Measurements from ENCODE around the gene SET. TPM values are rescaled to one million over a fixed set of nuclear protein-coding genes. Genes with fewer than 3 reads are reported as not detected.

Gene SET, protein sequence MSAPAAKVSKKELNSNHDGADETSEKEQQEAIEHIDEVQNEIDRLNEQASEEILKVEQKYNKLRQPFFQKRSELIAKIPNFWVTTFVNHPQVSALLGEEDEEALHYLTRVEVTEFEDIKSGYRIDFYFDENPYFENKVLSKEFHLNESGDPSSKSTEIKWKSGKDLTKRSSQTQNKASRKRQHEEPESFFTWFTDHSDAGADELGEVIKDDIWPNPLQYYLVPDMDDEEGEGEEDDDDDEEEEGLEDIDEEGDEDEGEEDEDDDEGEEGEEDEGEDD
- total RNA-seq (2022) (512 and 563 TPM in 2 replicates), Bru-seq, nascent RNA (percentile 96 among the genes with signal in this experiment), BruChase-seq, experiment 1, labeled RNA remaining after a 6-hour chase (percentile 100 among the genes with signal in this experiment), BruChase-seq, experiment 2, labeled RNA remaining after a 2-hour chase (percentile 99 among the genes with signal in this experiment)
- long read RNA-seq, transcript SET-204 (8 exons, 2,850 nt) = minor isoform, 34 of 278 reads
- long read RNA-seq, transcript SET-201 (8 exons, 2,915 nt) = major isoform, 177 of 278 reads
- long read RNA-seq, partial matches to known transcripts = 17 of 278 reads
- long read RNA-seq, other reads (novel, unspliced or antisense) = 50 of 278 reads

- Mint-ChIP-seq H3K36me3 (ENCODE audit: insufficient read depth, unreplicated experiment) (peaks cover 56% of the 10 kb centered on the region), H3K4me3 (ENCODE audit: unreplicated experiment) (peak within 1 kb of the TSS; percentile 90), H3K4me1 (ENCODE audit: insufficient read depth, unreplicated experiment) (peaks cover 40% of the 10 kb centered on the region), H3K27me3 (ENCODE audit: insufficient read depth, unreplicated experiment) (no peaks in the 10 kb centered on the region), H3K9me3 (ENCODE audit: unreplicated experiment) (no peaks in the 10 kb centered on the region), H3K27ac (ENCODE audit: low read depth, unreplicated experiment) (peak within 1 kb of the TSS; percentile 67)
- no TSS peak for BruUV-seq (replicated peaks)
- intact Hi-C loops (cut with micrococcal nuclease) = no loop called here
- TF ChIP-seq CTCF (IDR thresholded peaks at IDR 0.05; ENCODE audit: unreplicated experiment) = no peak
- ChIA-PET CTCF (no interaction called here), POLR2A (interaction anchor here (0.6 to 3.0 kb wide), 12 partner anchors 9 to 318 kb away, joined by 3 to 31 read pairs (median 3); partner anchors contain the start of genes SPTAN1 and ZDHHC12)
- peak; percentile 92 for DNase-seq (ENCODE audit: unreplicated experiment)
Observed at GRCh38 chr9:128688501-128689292, at the start of gene SET. SET (plus strand) TSS chr9:128689222; CDS start chr9:128689583, 361 bp downstream.

- TF ChIP-seq CTCF (IDR thresholded peaks at IDR 0.05; ENCODE audit: unreplicated experiment) = no peak
- intact Hi-C loops (cut with micrococcal nuclease) = no loop called here
- H3K27ac Mint-ChIP-seq (ENCODE audit: low read depth, unreplicated experiment) = no peak overlapping the region
- H3K4me1 Mint-ChIP-seq (ENCODE audit: insufficient read depth, unreplicated experiment) = peaks cover 11% of the 10 kb centered on the region
- no TSS peak for BruUV-seq (replicated peaks)
- H3K27me3 Mint-ChIP-seq (ENCODE audit: insufficient read depth, unreplicated experiment) = no peaks in the 10 kb centered on the region
- DNase-seq (ENCODE audit: unreplicated experiment) = no peak
- ChIA-PET POLR2A (no interaction called here), CTCF (no interaction called here)
- H3K36me3 Mint-ChIP-seq (ENCODE audit: insufficient read depth, unreplicated experiment) = peaks cover 39% of the 10 kb centered on the region
- H3K4me3 Mint-ChIP-seq (ENCODE audit: unreplicated experiment) = no peak overlapping the region
- no peaks in the 10 kb centered on the region for H3K9me3 Mint-ChIP-seq (ENCODE audit: unreplicated experiment)
Observed at GRCh38 chr9:128640603-128641002, 48.4 kb upstream of the SET start.

GRCh38 chr9:128642675-128643245 is 46.3 kb upstream of the SET start:
- H3K36me3 Mint-ChIP-seq (ENCODE audit: insufficient read depth, unreplicated experiment) = peaks cover 31% of the 10 kb centered on the region
- H3K27ac Mint-ChIP-seq (ENCODE audit: low read depth, unreplicated experiment) = peak overlapping the region; percentile 59
- H3K27me3 Mint-ChIP-seq (ENCODE audit: insufficient read depth, unreplicated experiment) = no peaks in the 10 kb centered on the region
- peaks cover 5% of the 10 kb centered on the region for H3K4me1 Mint-ChIP-seq (ENCODE audit: insufficient read depth, unreplicated experiment)
- ChIA-PET CTCF (no interaction called here), POLR2A (interaction anchor here (0.6 kb wide), 1 partner anchor 17 kb away, joined by 3 read pairs; no protein-coding TSS in a partner anchor)
- intact Hi-C loops (cut with micrococcal nuclease) = no loop called here
- no peak for TF ChIP-seq CTCF (IDR thresholded peaks at IDR 0.05; ENCODE audit: unreplicated experiment)
- H3K9me3 Mint-ChIP-seq (ENCODE audit: unreplicated experiment) = no peaks in the 10 kb centered on the region
- no peak overlapping the region for H3K4me3 Mint-ChIP-seq (ENCODE audit: unreplicated experiment)
- no TSS peak for BruUV-seq (replicated peaks)
- no peak for DNase-seq (ENCODE audit: unreplicated experiment)
